GM10266 (cell line): ENCODE data around the gene RASSF9.

Experiments used
- DNase-seq: peaks from one replicate; pipeline ENCODE4 v3.0.0; 2012; ENCODE audit errors: extremely low spot score
- CTCF ChIP-seq: IDR thresholded peaks from 2 replicates; pipeline ENCODE4 v1.5.1; 2012; ENCODE audit warnings: mild to moderate bottlenecking, low read depth; ENCODE audit not compliant: control insufficient read depth, insufficient read depth; ENCODE audit errors: missing control alignments

Gene RASSF9

DNA sequence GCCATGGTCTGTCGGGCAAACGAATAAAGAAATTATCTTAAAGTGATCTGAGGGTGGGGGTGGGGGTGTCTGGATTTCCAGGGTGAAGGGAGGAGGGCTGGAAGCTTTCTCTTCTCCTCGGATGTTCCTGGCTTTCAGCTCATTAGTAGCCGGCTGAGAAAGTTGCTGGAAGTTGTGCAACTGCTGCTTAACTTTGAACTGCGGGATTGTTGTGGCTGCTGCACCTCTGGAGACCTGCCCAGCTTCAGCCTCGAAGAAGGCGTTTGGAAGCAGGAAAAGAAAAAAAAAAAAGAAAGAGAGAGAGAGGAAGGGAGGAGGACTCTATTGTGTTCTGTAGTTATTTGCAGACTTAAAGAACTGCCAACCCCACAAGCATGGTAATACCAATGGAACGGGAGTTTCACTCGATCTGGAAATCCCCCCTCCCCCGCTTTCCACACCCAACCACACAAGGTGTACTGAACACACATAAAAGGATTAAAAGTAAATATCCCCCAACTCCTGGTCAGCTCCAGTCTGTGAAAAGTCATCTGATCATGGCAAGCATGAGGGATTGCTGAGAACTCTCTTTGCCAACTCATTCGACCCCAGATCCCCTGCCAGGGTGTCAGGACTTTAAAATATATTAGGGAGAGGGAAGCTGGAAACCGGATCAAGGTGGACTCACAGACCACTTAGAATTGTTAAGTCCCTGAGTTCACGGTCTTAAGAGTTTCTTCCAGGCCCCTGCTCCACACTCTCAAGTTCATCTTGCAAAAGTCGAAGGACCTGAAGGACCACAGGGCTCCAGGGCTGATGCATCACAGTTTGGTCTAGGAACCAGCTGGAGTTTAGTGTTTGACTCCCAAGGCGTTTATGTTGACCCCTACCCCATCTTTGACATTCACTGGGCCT is at the start of gene RASSF9:
RASSF9 (minus strand) TSS at position 213 of the 894 bp plus-strand sequence; CDS start at position 5, 208 bp downstream.
- DNase-seq, result no peak
- TF ChIP-seq CTCF, result no peak

DNA sequence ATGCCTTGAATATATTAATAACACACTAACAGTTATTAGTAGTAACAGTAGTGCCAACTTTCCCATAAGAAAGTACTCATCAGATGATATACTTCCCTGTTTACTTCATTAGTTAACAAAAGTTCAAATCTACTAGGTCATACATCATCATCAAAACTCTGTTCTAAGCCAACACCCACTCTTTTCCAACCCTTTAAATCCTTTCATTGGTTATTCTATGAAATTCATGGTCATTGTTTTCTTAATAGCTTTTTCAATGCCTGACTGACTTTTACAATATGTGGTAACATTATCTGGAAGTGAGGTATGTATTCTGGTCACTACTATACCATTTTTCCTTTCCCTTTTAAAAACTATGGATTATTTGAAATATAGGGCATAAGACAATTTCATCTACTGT is 47.6 kb upstream of the RASSF9 start:
- no peak for DNase-seq
- no peak for TF ChIP-seq CTCF

GRCh38 chr12:85877459-85877858 is 41.2 kb upstream of the RASSF9 start:
- no peak for TF ChIP-seq CTCF
- DNase-seq, result no peak

DNA sequence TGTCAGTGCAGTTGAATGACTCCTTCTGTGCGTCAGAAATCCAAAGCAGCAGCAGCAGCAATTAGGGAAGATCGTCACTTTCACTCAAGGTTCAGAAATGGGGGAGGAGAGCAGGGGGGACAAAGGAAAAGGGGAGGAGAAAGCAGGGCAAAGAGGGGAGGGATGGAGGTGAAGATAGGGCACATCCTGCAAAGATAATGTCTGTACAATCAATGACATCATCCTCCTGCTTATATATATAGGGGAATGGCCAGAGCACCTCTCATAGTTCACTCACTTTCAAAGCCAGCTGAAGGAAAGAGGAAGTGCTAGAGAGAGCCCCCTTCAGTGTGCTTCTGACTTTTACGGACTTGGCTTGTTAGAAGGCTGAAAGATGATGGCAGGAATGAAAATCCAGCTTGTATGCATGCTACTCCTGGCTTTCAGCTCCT is 37.8 kb upstream of the RASSF9 start, which contains the start of gene NTS:
NTS (plus strand) TSS at position 265 of the 431 bp plus-strand sequence; CDS start at position 374, 109 bp downstream.
- TF ChIP-seq CTCF, result no peak
- peak; percentile 7 for DNase-seq

GRCh38 chr12:85872497-85873091 is 36.4 kb upstream of the RASSF9 start:
- TF ChIP-seq CTCF, result peak; percentile 77
- peak; percentile 20 for DNase-seq

- TF ChIP-seq CTCF, result peak; percentile 63
- peak; percentile 39 for DNase-seq
Measured at GRCh38 chr12:85866986-85867776, 31.0 kb upstream of the RASSF9 start.
